GM18519 (cell line): ENCODE results near the gene CAMSAP1.
"Not testable (repeated sequence)": the region's sequence is repeated elsewhere in the genome, so short reads cannot be mapped to it uniquely, and the experiment has no call there.

Source experiments
- ATAC-seq: cut with Tn5 transposase; IDR thresholded peaks from one replicate; pipeline ENCODE4 v1.9.1; 2021; ENCODE audit warnings: mild to moderate bottlenecking, moderate library complexity; ENCODE audit not compliant: unreplicated experiment, low FRiP score

Gene CAMSAP1

GRCh38 chr9:135901031-135901758 is 6.2 kb downstream of the CAMSAP1 start:
- no peak for ATAC-seq

GRCh38 chr9:135898634-135899407 is 8.5 kb downstream of the CAMSAP1 start:
- ATAC-seq, result no peak

- no peak for ATAC-seq
Measured at GRCh38 chr9:135896626-135897025, 10.7 kb downstream of the CAMSAP1 start.

GRCh38 chr9:135896205-135896604 is 11.1 kb downstream of the CAMSAP1 start:
- no peak for ATAC-seq

GRCh38 chr9:135895202-135895848 is 12.0 kb downstream of the CAMSAP1 start:
- no peak for ATAC-seq

GRCh38 chr9:135893104-135893503 is 14.2 kb downstream of the CAMSAP1 start:
- no peak for ATAC-seq

- ATAC-seq, result not testable (repeated sequence)
Measured at GRCh38 chr9:135892327-135892726, 15.0 kb downstream of the CAMSAP1 start.

GRCh38 chr9:135891027-135891631 is 16.2 kb downstream of the CAMSAP1 start:
- no peak for ATAC-seq

- no peak for ATAC-seq
Measured at GRCh38 chr9:135890190-135891026, 16.9 kb downstream of the CAMSAP1 start.

- no peak for ATAC-seq
Measured at GRCh38 chr9:135889564-135890189, 17.7 kb downstream of the CAMSAP1 start.

- ATAC-seq, result no peak
Measured at GRCh38 chr9:135888766-135889394, 18.5 kb downstream of the CAMSAP1 start.

- ATAC-seq, result no peak
Measured at GRCh38 chr9:135888126-135888765, 19.1 kb downstream of the CAMSAP1 start.

- no peak for ATAC-seq
Measured at GRCh38 chr9:135887585-135888050, 19.7 kb downstream of the CAMSAP1 start.

- no peak for ATAC-seq
Measured at GRCh38 chr9:135887021-135887507, 20.3 kb downstream of the CAMSAP1 start.

GRCh38 chr9:135886147-135886981 is 21.0 kb downstream of the CAMSAP1 start:
- ATAC-seq, result no peak

GRCh38 chr9:135885100-135885853 is 22.1 kb downstream of the CAMSAP1 start:
- ATAC-seq, result no peak
